ENCODE data around the gene FHIP2A. TPM values are rescaled to one million over a fixed set of nuclear protein-coding genes. Genes with fewer than 3 reads are reported as not detected.
A peak's percentile ranks its signal among the peaks of the same experiment; 100 is the strongest.
"Not testable (repeated sequence)": the region's sequence is repeated elsewhere in the genome, so short reads cannot be mapped to it uniquely, and the experiment has no call there.

Gene FHIP2A, protein sequence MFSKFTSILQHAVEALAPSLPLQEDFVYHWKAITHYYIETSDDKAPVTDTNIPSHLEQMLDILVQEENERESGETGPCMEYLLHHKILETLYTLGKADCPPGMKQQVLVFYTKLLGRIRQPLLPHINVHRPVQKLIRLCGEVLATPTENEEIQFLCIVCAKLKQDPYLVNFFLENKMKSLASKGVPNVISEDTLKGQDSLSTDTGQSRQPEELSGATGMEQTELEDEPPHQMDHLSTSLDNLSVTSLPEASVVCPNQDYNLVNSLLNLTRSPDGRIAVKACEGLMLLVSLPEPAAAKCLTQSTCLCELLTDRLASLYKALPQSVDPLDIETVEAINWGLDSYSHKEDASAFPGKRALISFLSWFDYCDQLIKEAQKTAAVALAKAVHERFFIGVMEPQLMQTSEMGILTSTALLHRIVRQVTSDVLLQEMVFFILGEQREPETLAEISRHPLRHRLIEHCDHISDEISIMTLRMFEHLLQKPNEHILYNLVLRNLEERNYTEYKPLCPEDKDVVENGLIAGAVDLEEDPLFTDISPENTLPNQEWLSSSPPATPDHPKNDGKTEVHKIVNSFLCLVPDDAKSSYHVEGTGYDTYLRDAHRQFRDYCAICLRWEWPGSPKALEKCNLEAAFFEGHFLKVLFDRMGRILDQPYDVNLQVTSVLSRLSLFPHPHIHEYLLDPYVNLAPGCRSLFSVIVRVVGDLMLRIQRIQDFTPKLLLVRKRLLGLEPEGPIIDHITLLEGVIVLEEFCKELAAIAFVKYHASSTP
- 50.2 and 59.3 TPM in 2 replicates for total RNA-seq
- long read RNA-seq, full-length matches to known transcripts, result 4 of 27 reads
- long read RNA-seq, partial matches to known transcripts, result 22 of 27 reads
- long read RNA-seq, other reads (novel, unspliced or antisense), result 1 of 27 reads

DNA sequence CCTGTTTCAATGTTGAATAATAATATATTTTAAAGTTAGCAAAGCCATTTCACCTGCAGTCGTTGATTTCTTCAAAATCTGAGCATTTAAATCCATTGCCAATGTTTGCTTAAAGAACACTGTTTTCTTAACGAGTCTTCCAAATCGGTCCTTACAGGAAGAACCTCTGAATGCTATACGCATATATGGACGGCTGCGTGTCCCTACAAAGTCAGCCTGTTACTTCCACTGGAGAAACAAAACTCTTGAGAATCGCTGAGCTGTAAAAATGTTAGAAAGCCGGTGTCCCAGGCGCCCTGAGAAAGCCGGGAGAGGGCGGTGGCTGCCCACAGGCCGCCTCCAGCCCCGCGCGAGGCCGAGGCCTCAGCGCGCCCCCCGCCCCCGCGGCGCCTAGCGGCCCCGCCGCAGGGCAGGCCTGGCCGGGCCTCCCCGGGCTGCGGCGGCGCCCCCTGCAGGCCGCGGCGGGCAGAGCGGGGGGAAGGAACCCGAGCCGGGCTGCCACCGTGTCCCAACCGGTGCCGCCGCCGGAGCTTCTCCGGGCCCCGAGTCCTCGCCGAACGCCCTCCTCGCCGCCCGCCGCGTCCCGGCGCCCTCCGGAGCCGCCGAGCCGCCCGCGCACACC is at the start of gene FHIP2A:
Gene FHIP2A, plus strand, starts transcription at position 488 of the 622 bp plus-strand sequence. CDS start 299 bp downstream, outside the sequence.
- H3K27me3 Mint-ChIP-seq (ENCODE audit: unreplicated experiment), result no peaks in the 10 kb centered on the region
- H3K36me3 Mint-ChIP-seq (ENCODE audit: unreplicated experiment), result peaks cover 10% of the 10 kb centered on the region
- H3K27ac Mint-ChIP-seq (ENCODE audit: unreplicated experiment), result peak within 1 kb of the TSS; percentile 100
- peak; percentile 95 for DNase-seq (ENCODE audit: extremely low spot score, unreplicated experiment)
- H3K4me1 Mint-ChIP-seq (ENCODE audit: unreplicated experiment), result peaks cover 59% of the 10 kb centered on the region
- H3K9me3 Mint-ChIP-seq (ENCODE audit: unreplicated experiment), result no peaks in the 10 kb centered on the region
- TF ChIP-seq, protein P1, sequence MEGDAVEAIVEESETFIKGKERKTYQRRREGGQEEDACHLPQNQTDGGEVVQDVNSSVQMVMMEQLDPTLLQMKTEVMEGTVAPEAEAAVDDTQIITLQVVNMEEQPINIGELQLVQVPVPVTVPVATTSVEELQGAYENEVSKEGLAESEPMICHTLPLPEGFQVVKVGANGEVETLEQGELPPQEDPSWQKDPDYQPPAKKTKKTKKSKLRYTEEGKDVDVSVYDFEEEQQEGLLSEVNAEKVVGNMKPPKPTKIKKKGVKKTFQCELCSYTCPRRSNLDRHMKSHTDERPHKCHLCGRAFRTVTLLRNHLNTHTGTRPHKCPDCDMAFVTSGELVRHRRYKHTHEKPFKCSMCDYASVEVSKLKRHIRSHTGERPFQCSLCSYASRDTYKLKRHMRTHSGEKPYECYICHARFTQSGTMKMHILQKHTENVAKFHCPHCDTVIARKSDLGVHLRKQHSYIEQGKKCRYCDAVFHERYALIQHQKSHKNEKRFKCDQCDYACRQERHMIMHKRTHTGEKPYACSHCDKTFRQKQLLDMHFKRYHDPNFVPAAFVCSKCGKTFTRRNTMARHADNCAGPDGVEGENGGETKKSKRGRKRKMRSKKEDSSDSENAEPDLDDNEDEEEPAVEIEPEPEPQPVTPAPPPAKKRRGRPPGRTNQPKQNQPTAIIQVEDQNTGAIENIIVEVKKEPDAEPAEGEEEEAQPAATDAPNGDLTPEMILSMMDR (IDR thresholded peaks at IDR 0.05), result peak; percentile 68
- peak within 1 kb of the TSS; percentile 88 for H3K4me3 Mint-ChIP-seq (ENCODE audit: unreplicated experiment)

DNA sequence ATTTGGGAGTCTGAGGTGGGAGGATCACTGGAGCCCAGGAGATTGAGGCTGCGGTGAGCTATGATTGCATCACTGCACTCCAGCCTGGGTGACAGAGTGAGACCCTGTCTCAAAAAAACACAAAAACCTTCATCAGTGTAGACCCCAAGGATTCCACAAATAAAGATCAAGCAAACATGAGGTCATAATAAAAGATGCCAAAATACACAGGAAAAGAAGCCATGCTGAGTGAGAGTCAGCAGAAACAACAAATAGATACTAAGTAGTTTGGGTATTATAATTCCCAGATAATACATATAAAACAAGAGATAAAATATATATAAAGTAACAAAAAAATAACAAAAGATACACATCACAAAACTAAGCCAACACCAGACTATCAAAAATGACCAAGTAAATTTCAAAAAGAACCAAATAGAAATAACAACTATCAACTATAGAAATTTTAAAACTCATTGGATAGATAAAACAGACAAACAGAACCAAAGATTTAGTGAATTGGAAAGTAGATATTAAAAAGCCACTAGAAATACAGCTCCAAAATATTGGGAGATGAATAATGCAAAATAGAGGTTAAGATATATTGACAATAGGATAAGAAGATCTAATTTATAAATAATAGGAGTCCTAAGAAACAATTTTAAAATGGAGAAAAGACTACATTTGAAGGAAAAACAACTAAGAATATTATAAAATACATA is 48.9 kb upstream of the FHIP2A start:
- Mint-ChIP-seq H3K4me3 (ENCODE audit: unreplicated experiment) (no peak overlapping the region), H3K4me1 (ENCODE audit: unreplicated experiment) (peaks cover 9% of the 10 kb centered on the region), H3K27me3 (ENCODE audit: unreplicated experiment) (no peaks in the 10 kb centered on the region), H3K36me3 (ENCODE audit: unreplicated experiment) (no peaks in the 10 kb centered on the region), H3K27ac (ENCODE audit: unreplicated experiment) (no peak overlapping the region), H3K9me3 (ENCODE audit: unreplicated experiment) (no peaks in the 10 kb centered on the region)
- TF ChIP-seq, protein P1 (IDR thresholded peaks at IDR 0.05), result no peak
- no peak for DNase-seq (ENCODE audit: extremely low spot score, unreplicated experiment)

DNA sequence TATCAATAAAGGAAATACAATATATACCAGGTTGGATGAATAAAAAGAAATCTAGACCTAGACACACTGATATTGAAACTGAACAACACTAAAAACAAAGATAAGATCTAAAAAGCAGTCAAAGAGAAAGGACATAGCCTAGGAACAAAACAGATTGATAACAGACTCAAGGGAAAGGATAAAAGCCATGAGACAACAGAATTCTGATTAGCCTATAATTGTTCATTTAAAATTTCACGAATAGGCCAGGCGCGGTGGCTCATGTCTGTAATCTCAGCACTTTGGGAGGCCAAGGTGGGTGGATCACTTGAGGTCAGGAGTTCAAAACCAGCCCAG is 48.4 kb upstream of the FHIP2A start:
- H3K4me1 Mint-ChIP-seq (ENCODE audit: unreplicated experiment), result peaks cover 9% of the 10 kb centered on the region

DNA sequence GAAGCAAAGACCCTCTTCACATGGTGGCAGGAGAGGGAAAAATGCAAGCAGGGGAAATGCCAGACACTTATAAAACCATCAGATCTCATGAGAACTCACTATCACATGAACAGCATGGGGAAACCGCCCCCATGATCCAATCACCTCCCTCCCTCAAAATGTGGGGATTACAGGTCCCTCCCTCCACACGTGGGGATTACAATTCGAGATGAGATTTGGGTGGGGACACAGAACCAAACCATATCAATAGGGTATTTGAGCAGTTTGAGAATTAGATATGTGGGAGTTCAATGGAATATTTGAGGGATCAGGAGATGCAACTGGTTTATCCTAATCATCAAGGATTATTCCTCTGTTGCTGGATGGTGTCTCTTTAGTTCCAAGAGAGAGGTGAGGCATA is 46.5 kb upstream of the FHIP2A start:
- not testable (repeated sequence) for H3K36me3 Mint-ChIP-seq (ENCODE audit: unreplicated experiment); H3K27me3 Mint-ChIP-seq (ENCODE audit: unreplicated experiment); H3K9me3 Mint-ChIP-seq (ENCODE audit: unreplicated experiment); H3K27ac Mint-ChIP-seq (ENCODE audit: unreplicated experiment); DNase-seq (ENCODE audit: extremely low spot score, unreplicated experiment); H3K4me3 Mint-ChIP-seq (ENCODE audit: unreplicated experiment)
- peaks cover 18% of the 10 kb centered on the region for H3K4me1 Mint-ChIP-seq (ENCODE audit: unreplicated experiment)

More for the DNA sequence above, 48.4 kb upstream of the FHIP2A start:
- TF ChIP-seq, protein P1 (IDR thresholded peaks at IDR 0.05), result no peak
- Mint-ChIP-seq H3K36me3 (ENCODE audit: unreplicated experiment) (no peaks in the 10 kb centered on the region), H3K27ac (ENCODE audit: unreplicated experiment) (no peak overlapping the region), H3K27me3 (ENCODE audit: unreplicated experiment) (no peaks in the 10 kb centered on the region), H3K4me3 (ENCODE audit: unreplicated experiment) (no peak overlapping the region), H3K9me3 (ENCODE audit: unreplicated experiment) (no peaks in the 10 kb centered on the region)
- DNase-seq (ENCODE audit: extremely low spot score, unreplicated experiment), result no peak

DNA sequence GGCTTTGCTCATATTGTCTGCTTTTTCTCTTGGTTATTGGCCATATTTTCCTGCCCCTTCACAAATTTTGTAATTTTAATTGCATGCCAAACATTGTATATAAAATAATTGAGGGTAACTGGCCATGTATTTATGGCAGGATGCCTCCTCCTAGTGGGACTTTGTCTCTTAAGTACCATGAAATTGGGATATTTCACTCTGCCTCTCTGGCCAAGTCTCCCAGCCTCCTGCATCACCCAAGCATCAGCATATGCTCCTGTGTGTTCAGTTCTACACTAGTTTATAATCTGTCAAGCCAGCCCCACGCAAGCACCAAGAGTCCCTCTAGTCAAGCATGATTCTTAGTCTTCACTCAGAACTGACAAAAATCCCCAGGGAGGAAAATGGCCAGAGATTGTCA is 44.2 kb upstream of the FHIP2A start:
- Mint-ChIP-seq H3K36me3 (ENCODE audit: unreplicated experiment) (no peaks in the 10 kb centered on the region), H3K4me1 (ENCODE audit: unreplicated experiment) (peaks cover 17% of the 10 kb centered on the region)

More for the DNA sequence above, 44.2 kb upstream of the FHIP2A start:
- Mint-ChIP-seq H3K9me3 (ENCODE audit: unreplicated experiment) (no peaks in the 10 kb centered on the region), H3K4me3 (ENCODE audit: unreplicated experiment) (no peak overlapping the region), H3K27me3 (ENCODE audit: unreplicated experiment) (no peaks in the 10 kb centered on the region), H3K27ac (ENCODE audit: unreplicated experiment) (no peak overlapping the region)
- DNase-seq (ENCODE audit: extremely low spot score, unreplicated experiment), result no peak
- TF ChIP-seq, protein P1 (IDR thresholded peaks at IDR 0.05), result no peak
